GM10266 (cell line): ENCODE measurements around the gene RASL10A.

Source experiments
- DNase-seq: peaks from one replicate; pipeline ENCODE4 v3.0.0; 2012; ENCODE audit errors: extremely low spot score
- TF ChIP-seq, protein P1 (sequence below): IDR thresholded peaks from 2 replicates; pipeline ENCODE4 v1.5.1; 2012; ENCODE audit warnings: mild to moderate bottlenecking, low read depth; ENCODE audit not compliant: control insufficient read depth, insufficient read depth; ENCODE audit errors: missing control alignments

The RASL10A gene

DNA sequence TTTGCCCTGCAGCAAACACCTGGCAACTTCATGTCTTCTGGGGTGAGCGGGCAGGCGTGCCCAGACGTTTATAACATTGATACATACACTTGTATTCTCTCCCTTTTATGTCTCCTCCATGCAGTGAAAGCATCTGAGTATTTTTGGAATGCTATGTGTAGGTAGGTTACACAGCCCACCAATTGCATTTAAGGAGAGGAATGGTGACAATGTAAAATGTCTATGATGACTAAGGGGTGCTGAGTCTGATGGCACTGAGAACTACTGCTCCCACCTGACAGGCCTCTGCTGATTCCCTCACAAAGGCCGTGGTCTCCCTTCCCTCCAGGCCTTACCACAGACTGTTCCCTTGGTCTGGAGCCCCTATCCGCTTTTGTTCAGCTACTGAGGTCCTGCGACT, 22.9 kb upstream of the RASL10A start:
- TF ChIP-seq, protein P1, sequence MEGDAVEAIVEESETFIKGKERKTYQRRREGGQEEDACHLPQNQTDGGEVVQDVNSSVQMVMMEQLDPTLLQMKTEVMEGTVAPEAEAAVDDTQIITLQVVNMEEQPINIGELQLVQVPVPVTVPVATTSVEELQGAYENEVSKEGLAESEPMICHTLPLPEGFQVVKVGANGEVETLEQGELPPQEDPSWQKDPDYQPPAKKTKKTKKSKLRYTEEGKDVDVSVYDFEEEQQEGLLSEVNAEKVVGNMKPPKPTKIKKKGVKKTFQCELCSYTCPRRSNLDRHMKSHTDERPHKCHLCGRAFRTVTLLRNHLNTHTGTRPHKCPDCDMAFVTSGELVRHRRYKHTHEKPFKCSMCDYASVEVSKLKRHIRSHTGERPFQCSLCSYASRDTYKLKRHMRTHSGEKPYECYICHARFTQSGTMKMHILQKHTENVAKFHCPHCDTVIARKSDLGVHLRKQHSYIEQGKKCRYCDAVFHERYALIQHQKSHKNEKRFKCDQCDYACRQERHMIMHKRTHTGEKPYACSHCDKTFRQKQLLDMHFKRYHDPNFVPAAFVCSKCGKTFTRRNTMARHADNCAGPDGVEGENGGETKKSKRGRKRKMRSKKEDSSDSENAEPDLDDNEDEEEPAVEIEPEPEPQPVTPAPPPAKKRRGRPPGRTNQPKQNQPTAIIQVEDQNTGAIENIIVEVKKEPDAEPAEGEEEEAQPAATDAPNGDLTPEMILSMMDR: no peak
- no peak for DNase-seq

DNA sequence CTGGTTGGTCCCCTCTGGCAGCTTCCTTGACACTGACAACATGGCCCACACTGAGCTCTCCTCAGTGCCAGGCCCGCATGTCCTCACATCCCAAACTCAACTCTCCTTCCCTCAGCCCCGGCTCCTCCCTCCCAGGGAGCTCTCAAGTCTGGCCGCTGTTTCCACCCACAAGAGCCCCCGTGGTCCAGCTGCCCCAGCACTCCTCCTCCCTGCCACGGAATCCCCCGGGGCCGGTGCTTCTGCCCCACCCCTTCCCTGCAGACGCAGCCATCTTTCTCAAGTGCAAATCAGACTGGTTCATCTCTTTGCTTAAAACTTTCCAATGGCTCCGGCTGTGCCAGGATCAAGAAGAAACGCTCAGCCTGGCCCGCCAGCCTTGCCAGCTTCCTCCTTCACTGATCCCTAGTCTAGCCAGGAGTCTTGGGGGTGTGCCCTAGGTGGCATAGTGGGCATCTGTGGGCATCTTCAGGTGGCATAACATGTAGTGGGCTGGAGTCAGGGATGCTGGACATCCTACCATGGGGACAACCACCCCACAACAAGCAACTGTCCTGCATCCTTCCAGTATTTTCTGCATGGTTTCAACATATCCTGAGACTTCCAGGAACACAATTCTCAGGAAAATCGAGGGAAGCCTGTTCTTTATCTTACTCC, 22.3 kb upstream of the RASL10A start:
- TF ChIP-seq, protein P1: no peak
- DNase-seq: no peak

DNA sequence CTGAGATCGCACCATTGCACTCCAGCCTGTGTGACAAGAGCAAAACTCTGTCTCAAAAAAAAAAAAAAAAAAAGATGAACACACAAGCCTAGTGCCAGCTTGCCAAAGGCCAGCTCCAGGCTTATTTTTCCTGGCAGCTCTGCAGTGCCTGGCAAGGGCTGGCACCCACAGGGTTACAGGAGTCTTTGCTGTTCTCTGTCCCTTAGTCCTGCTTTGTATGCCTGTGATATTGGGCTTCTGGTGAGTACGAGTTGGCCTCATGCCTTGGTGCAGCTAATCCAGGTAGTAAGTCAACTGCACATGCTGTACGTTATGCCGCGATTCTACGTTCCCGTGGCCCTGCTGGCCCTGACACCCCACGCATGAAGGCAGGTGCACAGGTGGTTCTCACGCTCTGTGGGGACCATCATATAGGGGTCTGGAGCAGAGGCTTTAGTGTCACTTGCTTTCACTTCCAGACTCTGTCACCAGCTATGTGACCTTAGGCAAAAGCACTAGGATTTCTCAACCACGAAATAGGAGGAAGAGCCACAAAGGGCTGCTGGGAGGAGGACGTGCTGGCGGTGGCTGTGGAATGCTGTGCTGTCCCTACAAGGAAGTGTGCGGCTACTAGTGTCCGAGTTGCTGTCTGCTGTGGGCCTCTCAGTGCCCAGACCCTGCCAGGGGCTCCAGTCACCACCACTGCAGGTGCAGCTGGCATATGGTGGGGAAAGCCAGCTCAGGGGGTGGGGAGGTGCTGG, 21.4 kb upstream of the RASL10A start:
- TF ChIP-seq, protein P1: no peak
- DNase-seq: no peak

DNA sequence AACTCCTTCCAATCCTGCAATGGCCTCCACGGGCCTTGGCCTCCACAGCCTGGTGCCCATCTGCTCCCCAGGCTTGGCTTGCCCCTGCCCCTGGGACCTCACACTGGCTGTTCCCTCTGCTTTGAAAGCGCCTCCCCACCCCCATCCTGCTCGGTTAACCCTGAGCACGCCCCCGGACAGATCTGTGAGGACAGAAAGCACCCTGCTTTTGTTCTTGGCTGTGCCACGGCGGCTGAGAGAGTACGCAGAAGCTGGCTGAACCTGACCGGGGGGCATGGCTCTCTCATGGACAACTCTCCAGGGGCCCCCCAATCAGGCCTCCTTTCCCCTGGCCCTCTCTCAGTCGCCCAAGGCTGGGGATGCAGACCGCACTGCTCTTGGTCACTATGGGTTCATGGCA, 20.2 kb upstream of the RASL10A start:
- DNase-seq: no peak
- TF ChIP-seq, protein P1: no peak

DNA sequence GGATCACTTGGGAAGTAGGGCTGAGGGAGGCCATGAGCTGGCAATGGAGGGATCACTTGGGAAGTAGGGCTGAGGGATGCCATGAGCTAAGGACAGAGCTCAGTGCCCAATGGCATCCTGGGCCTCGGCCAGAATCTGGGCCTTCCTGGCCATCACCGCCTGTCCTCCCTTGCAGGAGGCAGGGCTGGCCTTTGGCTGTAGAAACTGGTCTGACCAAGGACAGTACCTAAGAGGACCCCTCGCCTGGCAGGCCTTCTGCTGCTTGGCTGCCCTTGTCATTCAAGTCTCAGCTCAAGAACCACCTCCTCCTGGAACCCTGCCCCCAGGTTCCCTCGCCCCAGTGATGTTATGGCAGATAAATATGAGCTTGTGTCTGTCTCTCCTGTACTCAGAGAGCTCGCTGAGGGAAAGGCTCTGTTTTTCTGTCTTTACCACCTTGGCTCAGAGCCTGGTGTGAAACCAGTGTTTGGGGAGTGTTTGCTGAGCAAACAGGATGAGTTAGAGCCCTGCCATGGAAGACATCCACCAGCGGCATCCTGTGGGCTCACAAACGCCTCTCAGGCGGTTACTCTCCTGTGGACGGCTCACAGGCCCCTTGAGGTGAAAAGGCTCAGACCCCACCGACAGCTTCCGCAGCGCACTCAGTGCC, 19.3 kb upstream of the RASL10A start:
- TF ChIP-seq, protein P1: no peak
- no peak for DNase-seq

DNA sequence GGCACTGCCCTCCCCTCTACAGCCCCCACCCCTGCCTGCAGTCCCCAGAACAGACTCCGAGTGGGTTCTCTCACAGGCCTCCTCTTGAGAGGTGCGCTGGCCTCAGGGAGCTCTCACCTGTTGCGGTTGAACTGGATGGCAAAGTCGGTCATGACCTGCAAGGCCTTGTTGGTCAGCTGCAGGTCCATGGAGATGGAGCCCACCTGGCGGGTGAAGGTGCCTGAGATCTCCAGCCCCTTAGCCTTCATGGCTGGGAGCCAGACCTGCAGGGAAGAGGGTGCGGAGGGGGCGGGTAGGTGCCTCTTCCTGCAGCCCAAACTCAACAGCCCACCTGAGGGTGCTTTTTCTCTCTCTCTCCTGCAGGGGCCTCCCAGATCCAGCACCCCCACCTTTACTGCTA, 18.7 kb upstream of the RASL10A start:
- no peak for DNase-seq
- TF ChIP-seq, protein P1: no peak
